Keratinocyte (primary cell): ENCODE measurements around the gene EEF2K. TPM values are rescaled to one million over a fixed set of nuclear protein-coding genes. Genes with fewer than 3 reads are reported as not detected.

Experiments used
- DNase-seq: peaks from one replicate; pipeline ENCODE4 v3.0.0-alpha.2; 2011; ENCODE audit warnings: low read depth, missing footprints, low spot score
- FAIRE-seq: peaks from 2 replicates; lab custom pipeline; 2011; peaks lifted over from hg19 to GRCh38; lab: Jason Lieb, UNC
- H2AFZ ChIP-seq: 2 replicates; pipeline ENCODE4 v1.6.0; 2012; ENCODE audit warnings: low read length, control low read depth, inconsistent platforms; ENCODE audit not compliant: control insufficient read depth
- H3K27ac ChIP-seq: 2 replicates; pipeline ENCODE4 v1.5.1; 2011; ENCODE audit warnings: low read length; ENCODE audit not compliant: control insufficient read depth, insufficient read depth
- H3K27me3 ChIP-seq: 3 replicates; pipeline ENCODE4 v1.6.0; 2011; ENCODE audit warnings: low read length; ENCODE audit not compliant: control insufficient read depth, insufficient read depth; ENCODE audit errors: extremely low read depth
- H3K36me3 ChIP-seq, 2 experiments: 2 replicates in 1 of 2; 3 replicates in 1 of 2; pipeline ENCODE4 v1.5.1; 2011; ENCODE audit warnings: low read length in 2 of 2, mild to moderate bottlenecking in 1 of 2; ENCODE audit not compliant: control insufficient read depth in 2 of 2, insufficient read depth in 2 of 2; ENCODE audit errors: extremely low read depth in 1 of 2
- H3K4me1 ChIP-seq: 3 replicates; pipeline ENCODE4 v1.5.1; 2011; ENCODE audit warnings: low read length; ENCODE audit not compliant: control insufficient read depth, insufficient read depth; ENCODE audit errors: extremely low read depth
- H3K4me2 ChIP-seq: 3 replicates; pipeline ENCODE4 v1.6.0; 2011; ENCODE audit warnings: low read depth, low read length; ENCODE audit not compliant: control insufficient read depth, insufficient read depth; ENCODE audit errors: extremely low read depth
- H3K4me3 ChIP-seq, 3 experiments: fragments of 200-600 bp in 1 of 3; sonication (generic) in 1 of 3; 2 replicates in 2 of 3; 3 replicates in 1 of 3; pipeline ENCODE4 v1.5.1; 2011 to 2016; ENCODE audit warnings: low read length in 3 of 3, mild to moderate bottlenecking in 3 of 3, control low read depth in 2 of 3, inconsistent platforms in 1 of 3, low read depth in 1 of 3, mixed read lengths in 1 of 3, mixed run types in 1 of 3, moderate library complexity in 1 of 3; ENCODE audit not compliant: control insufficient read depth in 2 of 3, insufficient read depth in 2 of 3; ENCODE audit errors: extremely low read depth in 1 of 3
- H3K79me2 ChIP-seq: 2 replicates; pipeline ENCODE4 v1.6.0; 2012; ENCODE audit warnings: low read length; ENCODE audit not compliant: control insufficient read depth, insufficient read depth
- H3K9ac ChIP-seq: 3 replicates; pipeline ENCODE4 v1.6.0; 2011; ENCODE audit warnings: low read length; ENCODE audit not compliant: control insufficient read depth, insufficient read depth; ENCODE audit errors: extremely low read depth
- H3K9me1 ChIP-seq: 3 replicates; pipeline ENCODE4 v1.6.0; 2011; ENCODE audit warnings: low read length; ENCODE audit not compliant: control insufficient read depth, insufficient read depth; ENCODE audit errors: extremely low read depth
- H3K9me3 ChIP-seq: 2 replicates; pipeline ENCODE4 v1.5.1; 2012; ENCODE audit warnings: low read depth, low read length; ENCODE audit not compliant: control insufficient read depth
- H4K20me1 ChIP-seq: 3 replicates; pipeline ENCODE4 v1.6.0; 2011; ENCODE audit warnings: low read length; ENCODE audit not compliant: control insufficient read depth, insufficient read depth; ENCODE audit errors: extremely low read depth
- CTCF ChIP-seq, 3 experiments: IDR thresholded peaks in 1 of 3; conservative IDR thresholded peaks in 1 of 3; optimal IDR thresholded peaks in 1 of 3; 2 replicates in 2 of 3; 3 replicates in 1 of 3; pipeline versions ENCODE3 to v1.5.1; 2011; ENCODE audit warnings: low read length in 3 of 3, mild to moderate bottlenecking in 3 of 3, moderate library complexity in 2 of 3, control low read depth in 1 of 3, inconsistent platforms in 1 of 3; ENCODE audit not compliant: insufficient read depth in 2 of 3; ENCODE audit errors: extremely low read depth in 1 of 3
- EZH2 ChIP-seq: IDR thresholded peaks from one replicate; pipeline ENCODE4 v1.6.1; 2012; ENCODE audit warnings: inconsistent platforms, mild to moderate bottlenecking, low read length, moderate library complexity
- dilution Hi-C: fragments of 300-500 bp; cut with MboI; formaldehyde crosslinking; loops from one replicate; pipeline ENCODE4 v1.7.0; 2020; ENCODE audit warnings: low sequenced_read_pairs; ENCODE audit not compliant: extremely low pct_ligation_motif_present
- polyA plus RNA-seq, 5 experiments: library from polyadenylated mRNA; depleted of rRNA in 3 of 5; stranded (reverse) in 3 of 5; stranded (forward) in 1 of 5; unstranded in 1 of 5; fragments of >200 nt; gene quantifications; 1 replicate in 1 of 5; 2 replicates in 3 of 5; 3 replicates in 1 of 5; pipeline versions ENCODE4 v1.2.1 to v1.2.3, GENCODE V29; 2011 to 2012; ENCODE audit warnings: missing spikeins in 2 of 5, low read depth in 1 of 5, low replicate concordance in 1 of 5

EEF2K gene
- polyA plus RNA-seq, 1 donor (not counting 4 experiments of a cell fraction or from before 2014, with no cell fraction given) = 7.3 TPM

GRCh38 chr16:22188267-22188594 is 17.8 kb upstream of the EEF2K start:
- Histone ChIP-seq H3K4me1 (peaks cover 34% of the 10 kb centered on the region), H3K9me3 (no peaks in the 10 kb centered on the region), H4K20me1 (no peaks in the 10 kb centered on the region), H3K27ac (no peak overlapping the region), H2AFZ (peak overlapping the region; percentile 26), H3K79me2 (no peaks in the 10 kb centered on the region), H3K4me2 (no peak overlapping the region), H3K4me3 (no peak overlapping the region), H3K27me3 (no peaks in the 10 kb centered on the region), H3K9me1 (no peaks in the 10 kb centered on the region), H3K9ac (no peak overlapping the region), H3K36me3 (no peaks in the 10 kb centered on the region)
- DNase-seq = no peak
- FAIRE-seq = no peak
- TF ChIP-seq EZH2 (no peak), CTCF (optimal IDR thresholded peaks at IDR 0.05 in 1 of 3, IDR thresholded peaks at IDR 0.05 in 1 of 3, conservative IDR thresholded peaks at IDR 0.05 in 1 of 3; ENCODE audit: extremely low read depth in 1 of 3, insufficient read depth in 2 of 3, low read length in 3 of 3) (no peak)
- dilution Hi-C loops = no loop called here

GRCh38 chr16:22188595-22189442 is 17.3 kb upstream of the EEF2K start:
- FAIRE-seq (peak; percentile 69), DNase-seq (no peak)
- H3K4me1 ChIP-seq = peaks cover 34% of the 10 kb centered on the region
- no peak overlapping the region for H3K27ac ChIP-seq
- H3K79me2 ChIP-seq = no peaks in the 10 kb centered on the region
- H3K9me1 ChIP-seq = no peaks in the 10 kb centered on the region
- no peaks in the 10 kb centered on the region for H4K20me1 ChIP-seq
- H3K36me3 ChIP-seq = no peaks in the 10 kb centered on the region
- H3K27me3 ChIP-seq = no peaks in the 10 kb centered on the region
- H3K4me2 ChIP-seq = peak overlapping the region; percentile 70
- no peak overlapping the region for H2AFZ ChIP-seq
- dilution Hi-C loops = no loop called here
- peak overlapping the region; percentile 81 for H3K9ac ChIP-seq
- no peaks in the 10 kb centered on the region for H3K9me3 ChIP-seq
- TF ChIP-seq EZH2 = no peak
- peak; percentile 73 to 94 (median 89) for TF ChIP-seq CTCF (optimal IDR thresholded peaks at IDR 0.05 in 1 of 3, IDR thresholded peaks at IDR 0.05 in 1 of 3, conservative IDR thresholded peaks at IDR 0.05 in 1 of 3; ENCODE audit: extremely low read depth in 1 of 3, insufficient read depth in 2 of 3, low read length in 3 of 3)
- no peak overlapping the region for H3K4me3 ChIP-seq
